Retina (tissue), 1 donor: ENCODE results near the gene TMEM187.
A peak's percentile ranks its signal among the peaks of the same experiment; 100 is the strongest.

Experiments used
- DNase-seq: peaks from one replicate; pipeline ENCODE4 v3.0.0-alpha.2; 2016

TMEM187 gene

GRCh38 chrX:154006947-154007346 lies 34.4 kb downstream of the TMEM187 start:
- DNase-seq = no peak

- no peak for DNase-seq
These were observed 36.0 kb downstream of the TMEM187 start for GRCh38 chrX:154008521-154008920.

DNA sequence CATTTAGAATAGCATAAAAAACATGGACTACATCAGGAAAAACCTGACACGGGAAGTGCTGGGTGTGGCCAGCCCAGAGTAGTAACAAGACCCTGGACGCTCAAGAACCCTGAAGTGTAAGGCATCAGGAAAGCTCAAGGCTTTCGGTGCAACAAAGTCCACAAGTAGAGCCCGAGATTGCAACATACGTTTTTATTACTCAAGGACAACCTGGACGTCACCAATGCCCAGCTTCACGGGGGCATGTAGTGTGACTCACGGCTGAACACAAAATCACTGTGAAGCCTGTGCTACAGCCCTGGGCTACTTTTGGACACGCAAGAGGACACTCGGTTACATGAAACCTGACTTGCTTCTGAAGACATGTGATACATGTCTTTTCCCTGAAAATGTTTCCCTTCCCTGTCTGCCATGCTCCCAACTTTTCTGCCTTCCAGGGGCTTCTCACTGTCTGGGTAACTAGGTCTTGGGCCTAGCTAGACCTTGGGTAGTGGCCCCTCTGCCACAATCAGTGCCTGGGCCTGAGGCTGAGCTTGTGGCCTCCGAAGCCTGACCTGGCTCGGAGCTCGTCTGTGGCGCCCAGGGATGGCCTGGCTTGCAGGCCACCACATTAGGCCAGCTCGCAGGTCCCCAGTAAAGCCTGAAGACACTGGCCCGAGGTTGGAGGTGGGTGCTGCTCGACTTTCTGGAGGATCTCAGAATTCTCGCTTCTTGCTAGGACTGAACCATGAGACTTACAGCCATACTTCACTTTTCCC lies 38.0 kb downstream of the TMEM187 start:
- DNase-seq = no peak

DNA sequence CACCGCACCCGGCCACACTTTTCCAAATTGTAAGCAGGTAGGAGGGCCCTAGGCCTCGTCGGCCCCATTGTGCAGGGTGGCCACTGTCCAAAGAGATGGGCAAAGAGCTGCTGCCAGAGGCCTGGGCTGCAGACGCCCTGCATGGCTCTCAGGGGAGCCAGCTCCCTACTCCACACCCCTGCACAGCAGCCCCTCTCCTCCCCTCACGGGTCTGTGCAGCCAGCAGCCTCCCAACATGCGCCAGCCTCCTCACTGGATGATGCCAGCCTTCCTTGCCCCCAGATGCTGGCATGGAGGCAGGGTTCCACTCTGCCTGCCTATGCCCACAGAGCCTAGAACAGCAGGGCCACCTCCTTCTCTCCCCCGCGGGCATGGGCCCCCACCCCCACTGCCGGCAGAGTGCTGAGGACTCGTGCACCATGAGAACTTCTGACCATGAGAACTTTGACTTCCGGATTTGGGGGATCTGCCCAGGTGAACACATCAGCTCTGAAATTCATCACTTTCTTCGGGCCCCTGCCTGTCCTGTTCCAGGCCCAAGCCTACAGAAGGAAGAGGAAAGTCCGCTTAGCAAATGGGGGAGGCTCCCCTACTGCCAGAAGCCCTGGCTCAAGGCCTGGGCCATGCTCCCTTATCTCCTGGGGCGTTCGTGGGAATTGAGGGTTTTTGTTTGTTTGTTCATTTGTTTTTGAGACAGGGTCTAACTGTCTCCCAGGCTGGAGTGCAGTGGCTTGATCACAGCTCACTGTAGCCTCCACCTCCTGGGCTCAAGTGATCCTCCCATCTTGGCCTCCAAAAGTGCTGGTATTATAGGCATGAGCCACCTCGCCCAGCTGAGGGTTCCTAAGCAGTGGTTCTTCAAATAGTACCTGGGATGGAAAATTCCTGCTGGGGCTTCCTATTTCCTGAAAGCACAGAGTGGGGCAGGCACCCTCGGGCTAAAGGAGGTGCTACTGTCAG lies 39.1 kb downstream of the TMEM187 start:
- DNase-seq = no peak

DNA sequence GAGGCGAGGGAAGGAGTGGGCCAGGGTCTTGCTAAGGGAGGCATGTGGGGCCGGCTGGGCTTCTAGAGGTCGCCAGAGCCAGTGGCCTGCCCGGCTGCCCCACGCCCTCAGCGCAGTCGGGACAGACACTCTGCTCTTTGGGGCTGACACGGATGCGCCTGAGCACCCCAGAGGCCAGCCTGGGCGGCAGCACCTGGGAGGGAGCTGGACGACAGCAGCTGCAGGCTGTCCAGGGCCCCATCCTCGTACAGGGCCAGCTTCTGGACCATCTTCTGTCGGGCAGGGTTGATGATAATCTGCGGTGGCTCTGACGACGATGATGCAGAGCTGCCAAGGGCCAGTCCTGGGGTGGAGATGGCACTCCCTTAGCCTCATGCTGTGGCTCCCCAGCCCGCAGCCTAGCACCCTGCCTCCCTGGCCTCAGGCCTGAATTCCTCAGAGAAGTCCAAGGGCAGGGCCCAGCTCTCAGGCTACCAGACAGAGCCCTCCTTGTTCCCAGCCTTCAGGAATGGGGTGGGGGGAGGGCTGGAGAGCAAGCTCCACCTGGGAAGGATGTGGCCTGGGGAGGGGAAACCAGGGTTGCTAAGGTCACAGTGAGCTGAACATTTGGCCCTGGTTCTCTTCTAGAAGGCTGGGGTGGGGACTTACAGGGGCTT lies 39.9 kb downstream of the TMEM187 start:
- DNase-seq = no peak

- no peak for DNase-seq
These were observed 40.5 kb downstream of the TMEM187 start for GRCh38 chrX:154013001-154013421.

- DNase-seq = peak; percentile 77
These were observed 41.2 kb downstream of the TMEM187 start for GRCh38 chrX:154013614-154014360.

GRCh38 chrX:154014429-154015380 lies 42.2 kb downstream of the TMEM187 start:
- DNase-seq = no peak

- DNase-seq = no peak
These were observed 43.2 kb downstream of the TMEM187 start for GRCh38 chrX:154015581-154016264.

DNA sequence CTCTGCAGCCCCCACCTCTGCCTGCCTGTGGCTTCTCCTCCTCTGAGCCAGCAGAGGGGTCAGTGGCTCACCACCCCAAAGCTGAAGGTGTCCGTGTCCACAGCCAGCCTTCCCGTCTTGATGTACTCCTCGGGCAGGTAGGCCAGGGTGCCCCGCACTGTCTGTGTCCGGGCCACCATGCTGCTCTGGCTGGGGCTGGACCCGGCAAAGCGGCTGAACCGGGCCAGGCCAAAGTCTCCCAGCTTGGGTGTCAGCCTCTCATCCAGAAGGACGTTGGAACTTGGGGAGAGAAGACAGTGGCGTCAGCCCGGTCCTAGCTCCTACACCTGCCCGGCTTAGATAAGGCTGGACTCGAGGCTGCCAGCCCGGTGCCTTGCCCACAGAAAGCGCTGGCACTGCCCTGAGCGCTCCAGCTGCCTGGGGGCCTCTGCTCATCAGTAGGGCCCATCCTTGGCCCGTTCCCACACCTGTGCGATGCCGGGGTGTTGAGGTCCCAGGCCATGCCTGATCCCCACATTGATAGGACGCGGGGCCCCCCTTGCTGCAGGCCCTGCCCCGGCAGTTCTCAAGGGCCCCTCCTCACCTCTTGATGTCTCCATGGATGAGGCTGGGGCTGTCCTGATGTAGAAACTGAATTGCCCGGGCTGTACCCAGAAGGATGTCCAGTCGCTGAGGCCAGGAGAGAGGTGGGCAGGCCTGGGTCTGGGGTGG lies 44.0 kb downstream of the TMEM187 start:
- no peak for DNase-seq

GRCh38 chrX:154017766-154018517 lies 45.4 kb downstream of the TMEM187 start:
- no peak for DNase-seq

GRCh38 chrX:154018518-154019060 lies 46.0 kb downstream of the TMEM187 start:
- no peak for DNase-seq

DNA sequence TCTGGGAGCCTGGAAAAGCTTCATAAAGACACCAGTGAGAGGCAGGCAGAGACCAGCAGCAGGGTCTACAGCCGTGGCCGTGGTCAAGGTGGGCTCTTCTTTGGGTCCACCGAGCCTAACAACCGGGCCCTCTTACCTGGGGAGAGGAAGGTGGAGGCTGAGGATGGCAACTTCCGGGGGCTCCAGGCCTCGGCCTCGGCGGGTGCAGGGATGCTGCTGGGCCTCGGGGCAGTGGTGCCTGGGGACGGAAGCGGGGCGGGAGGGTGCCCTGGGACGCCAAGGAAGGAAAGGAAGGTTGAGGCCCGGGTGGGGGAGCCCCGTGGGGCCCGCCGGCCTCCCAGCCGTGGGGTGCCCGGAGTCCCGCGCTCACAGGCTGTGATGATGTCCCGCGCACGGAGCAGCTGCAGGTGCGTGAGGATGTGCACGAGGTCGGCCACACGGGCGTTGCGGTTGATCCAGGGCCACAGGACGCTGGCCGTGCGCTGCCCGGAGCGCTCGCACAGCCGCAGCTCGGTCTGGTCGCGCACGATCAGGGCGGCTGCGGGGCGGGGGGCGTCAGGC lies 46.6 kb downstream of the TMEM187 start:
- DNase-seq = no peak

- DNase-seq = peak; percentile 49
These were observed 47.3 kb downstream of the TMEM187 start, which contains the start of gene IRAK1 for GRCh38 chrX:154019633-154020528. Gene IRAK1 (minus strand): TSS chrX:154019902. CDS start chrX:154019812, 90 bp downstream.

- DNase-seq = no peak
These were observed 48.1 kb downstream of the TMEM187 start for GRCh38 chrX:154020536-154021115.

GRCh38 chrX:154021131-154021611 lies 48.6 kb downstream of the TMEM187 start:
- no peak for DNase-seq

GRCh38 chrX:154022108-154022507 lies 49.6 kb downstream of the TMEM187 start:
- no peak for DNase-seq
